HG03103 (cell line): Measurements from ENCODE around the gene PGP.

Source experiments
- ATAC-seq: cut with Tn5 transposase; IDR thresholded peaks from one replicate; pipeline ENCODE4 v1.9.1; 2021; ENCODE audit warnings: low read depth; ENCODE audit not compliant: unreplicated experiment

The PGP gene

GRCh38 chr16:2238150-2238837, 23.7 kb upstream of the PGP start:
- ATAC-seq = no peak

- no peak for ATAC-seq
These were observed 23.0 kb upstream of the PGP start for GRCh38 chr16:2237493-2238149.

- no peak for ATAC-seq
These were observed 22.5 kb upstream of the PGP start for GRCh38 chr16:2237102-2237482.

- no peak for ATAC-seq
These were observed 21.9 kb upstream of the PGP start, which contains the start of gene DNASE1L2 for GRCh38 chr16:2236337-2237101. TSS of gene DNASE1L2 (plus strand) at chr16:2236444. CDS start at chr16:2236817, 373 bp downstream.

GRCh38 chr16:2235695-2236336, 21.2 kb upstream of the PGP start:
- no peak for ATAC-seq

GRCh38 chr16:2235234-2235651, 20.6 kb upstream of the PGP start:
- no peak for ATAC-seq

GRCh38 chr16:2234813-2235170, 20.2 kb upstream of the PGP start:
- no peak for ATAC-seq

- no peak for ATAC-seq
These were observed 19.5 kb upstream of the PGP start for GRCh38 chr16:2233872-2234812.

- ATAC-seq = no peak
These were observed 18.6 kb upstream of the PGP start for GRCh38 chr16:2233046-2233775.

GRCh38 chr16:2232094-2232990, 17.7 kb upstream of the PGP start:
- no peak for ATAC-seq

GRCh38 chr16:2231016-2231931, 16.6 kb upstream of the PGP start:
- no peak for ATAC-seq

GRCh38 chr16:2230376-2230775, 15.7 kb upstream of the PGP start:
- no peak for ATAC-seq

- ATAC-seq = no peak
These were observed 15.1 kb upstream of the PGP start for GRCh38 chr16:2229632-2230250.

GRCh38 chr16:2229091-2229490, 14.5 kb upstream of the PGP start:
- no peak for ATAC-seq

GRCh38 chr16:2228161-2228824, 13.7 kb upstream of the PGP start:
- no peak for ATAC-seq

- no peak for ATAC-seq
These were observed 12.3 kb upstream of the PGP start for GRCh38 chr16:2226918-2227317.
